SK-N-SH treated with all-trans-retinoic acid at 6 μM for 48 hours (cell line): ENCODE results near the gene CPAMD8.

ENCODE experiments used
- ATAC-seq: fragments of 200-7000 bp; cut with Tn5 transposase; 3 replicates; pipeline ENCODE4 v1.9.1; 2020; ENCODE audit warnings: mild to moderate bottlenecking, moderate library complexity
- ARNTL ChIP-seq: fragments of 450-650 bp; formaldehyde crosslinking; IDR thresholded peaks from 2 replicates; pipeline ENCODE4 v1.5.0; 2020; ENCODE audit warnings: low read depth, mild to moderate bottlenecking, moderate library complexity, borderline replicate concordance
- BACH2 ChIP-seq: fragments of 250-450 bp; sonication (Bioruptor Pico); IDR thresholded peaks from 2 replicates; pipeline ENCODE4 v1.9.0; 2021; ENCODE audit warnings: mild to moderate bottlenecking, borderline replicate concordance
- CREB5 ChIP-seq: fragments of 250-450 bp; sonication (Bioruptor Pico); IDR thresholded peaks from 2 replicates; pipeline ENCODE4 v1.5.1; 2020; ENCODE audit warnings: low read depth, mild to moderate bottlenecking, moderate library complexity
- CSDC2 ChIP-seq: fragments of 250-450 bp; sonication (Bioruptor Pico); IDR thresholded peaks from 2 replicates; pipeline ENCODE4 v1.5.0; 2020; ENCODE audit warnings: mild to moderate bottlenecking, moderate library complexity
- ESRRG ChIP-seq: fragments of 250-450 bp; sonication (Bioruptor Pico); IDR thresholded peaks from 2 replicates; pipeline ENCODE4 v1.6.1; 2021; ENCODE audit warnings: mild to moderate bottlenecking
- GLIS3 ChIP-seq: fragments of 250-450 bp; sonication (Bioruptor Pico); IDR thresholded peaks from 2 replicates; pipeline ENCODE4 v1.5.0; 2020; ENCODE audit warnings: mild to moderate bottlenecking, moderate library complexity
- ISL1 ChIP-seq: fragments of 250-450 bp; sonication (Bioruptor Pico); IDR thresholded peaks from 2 replicates; pipeline ENCODE4 v2.1.2; 2022; ENCODE audit warnings: mild to moderate bottlenecking, moderate library complexity
- OSR1 ChIP-seq: fragments of 250-450 bp; sonication (Bioruptor Pico); IDR thresholded peaks from 2 replicates; pipeline ENCODE4 v1.8.0; 2022; ENCODE audit warnings: moderate library complexity, mild to moderate bottlenecking, inconsistent platforms
- PATZ1 ChIP-seq: fragments of 250-450 bp; sonication (Bioruptor Pico); IDR thresholded peaks from 2 replicates; pipeline ENCODE4 v1.8.0; 2020; ENCODE audit warnings: mild to moderate bottlenecking, moderate library complexity, borderline replicate concordance
- POU6F1 ChIP-seq: fragments of 250-450 bp; sonication (Bioruptor Pico); IDR thresholded peaks from 2 replicates; pipeline ENCODE4 v1.8.0; 2021; ENCODE audit warnings: low read depth, mild to moderate bottlenecking, moderate library complexity, borderline replicate concordance
- PPARA ChIP-seq: fragments of 250-450 bp; sonication (Bioruptor Pico); IDR thresholded peaks from 2 replicates; pipeline ENCODE4 v1.5.0; 2020; ENCODE audit warnings: mild to moderate bottlenecking, borderline replicate concordance
- RARB ChIP-seq: fragments of 250-450 bp; sonication (Bioruptor Pico); IDR thresholded peaks from 2 replicates; pipeline ENCODE4 v1.8.0; 2021; ENCODE audit warnings: mild to moderate bottlenecking, moderate library complexity
- SNAI2 ChIP-seq: fragments of 250-450 bp; sonication (Bioruptor Pico); IDR thresholded peaks from 2 replicates; pipeline ENCODE4 v1.5.0; 2020; ENCODE audit warnings: mild to moderate bottlenecking, moderate library complexity
- TCF4 ChIP-seq: fragments of 250-450 bp; sonication (Bioruptor Pico); IDR thresholded peaks from 2 replicates; pipeline ENCODE4 v1.8.0; 2021; ENCODE audit warnings: mild to moderate bottlenecking, moderate library complexity, borderline replicate concordance
- ZFP3 ChIP-seq: fragments of 250-450 bp; sonication (Bioruptor Pico); IDR thresholded peaks from 2 replicates; pipeline ENCODE4 v1.5.0; 2020; ENCODE audit warnings: mild to moderate bottlenecking, moderate library complexity
- ZFP30 ChIP-seq: fragments of 450-650 bp; formaldehyde crosslinking; IDR thresholded peaks from 2 replicates; pipeline ENCODE4 v1.5.0; 2022; ENCODE audit warnings: mild to moderate bottlenecking, moderate library complexity
- ZNF70 ChIP-seq: fragments of 450-650 bp; formaldehyde crosslinking; IDR thresholded peaks from 2 replicates; pipeline ENCODE4 v1.5.0; 2020; ENCODE audit warnings: mild to moderate bottlenecking, moderate library complexity
- ZNF8 ChIP-seq: fragments of 450-650 bp; formaldehyde crosslinking; IDR thresholded peaks from 2 replicates; pipeline ENCODE4 v1.5.0; 2020; ENCODE audit warnings: mild to moderate bottlenecking, moderate library complexity
- TF ChIP-seq, protein P1 (sequence below): fragments of 250-450 bp; sonication (Bioruptor Pico); IDR thresholded peaks from 2 replicates; pipeline ENCODE4 v1.5.1; 2021; ENCODE audit warnings: mild to moderate bottlenecking, moderate library complexity
- TF ChIP-seq, protein P2 (sequence below): fragments of 250-450 bp; sonication (Bioruptor Pico); IDR thresholded peaks from 2 replicates; pipeline ENCODE4 v1.5.0; 2020; ENCODE audit warnings: mild to moderate bottlenecking, moderate library complexity

The CPAMD8 gene

GRCh38 chr19:16915135-16915534 lies 111.5 kb downstream of the CPAMD8 start:
- no peak for ATAC-seq
- TF ChIP-seq ZFP3 (CRISPR knock-in tag) (no peak), POU6F1 (no peak), ZNF8 (CRISPR knock-in tag) (no peak), SNAI2 (CRISPR knock-in tag) (no peak), OSR1 (no peak), GLIS3 (CRISPR knock-in tag) (no peak), RARB (CRISPR knock-in tag) (no peak), CSDC2 (CRISPR knock-in tag) (no peak)

GRCh38 chr19:16914421-16914820 lies 112.2 kb downstream of the CPAMD8 start:
- ATAC-seq: no peak

GRCh38 chr19:16912780-16913179 lies 113.8 kb downstream of the CPAMD8 start:
- TF ChIP-seq PPARA (CRISPR knock-in tag): no peak
- no peak for TF ChIP-seq PATZ1 (CRISPR knock-in tag)
- no peak for TF ChIP-seq ISL1
- no peak for TF ChIP-seq ZNF70 (CRISPR knock-in tag)
- no peak for TF ChIP-seq RARB (CRISPR knock-in tag)
- TF ChIP-seq, protein P1, sequence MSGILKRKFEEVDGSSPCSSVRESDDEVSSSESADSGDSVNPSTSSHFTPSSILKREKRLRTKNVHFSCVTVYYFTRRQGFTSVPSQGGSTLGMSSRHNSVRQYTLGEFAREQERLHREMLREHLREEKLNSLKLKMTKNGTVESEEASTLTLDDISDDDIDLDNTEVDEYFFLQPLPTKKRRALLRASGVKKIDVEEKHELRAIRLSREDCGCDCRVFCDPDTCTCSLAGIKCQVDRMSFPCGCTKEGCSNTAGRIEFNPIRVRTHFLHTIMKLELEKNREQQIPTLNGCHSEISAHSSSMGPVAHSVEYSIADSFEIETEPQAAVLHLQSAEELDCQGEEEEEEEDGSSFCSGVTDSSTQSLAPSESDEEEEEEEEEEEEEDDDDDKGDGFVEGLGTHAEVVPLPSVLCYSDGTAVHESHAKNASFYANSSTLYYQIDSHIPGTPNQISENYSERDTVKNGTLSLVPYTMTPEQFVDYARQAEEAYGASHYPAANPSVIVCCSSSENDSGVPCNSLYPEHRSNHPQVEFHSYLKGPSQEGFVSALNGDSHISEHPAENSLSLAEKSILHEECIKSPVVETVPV: no peak
- no peak for TF ChIP-seq CREB5
- no peak for ATAC-seq

More at GRCh38 chr19:16914421-16914820, 112.2 kb downstream of the CPAMD8 start:
- TF ChIP-seq PATZ1 (CRISPR knock-in tag): no peak
- no peak for TF ChIP-seq ESRRG (CRISPR knock-in tag)
- no peak for TF ChIP-seq ZFP30 (CRISPR knock-in tag)
- no peak for TF ChIP-seq ZNF8 (CRISPR knock-in tag)
- no peak for TF ChIP-seq CSDC2 (CRISPR knock-in tag)
- TF ChIP-seq, protein P2, sequence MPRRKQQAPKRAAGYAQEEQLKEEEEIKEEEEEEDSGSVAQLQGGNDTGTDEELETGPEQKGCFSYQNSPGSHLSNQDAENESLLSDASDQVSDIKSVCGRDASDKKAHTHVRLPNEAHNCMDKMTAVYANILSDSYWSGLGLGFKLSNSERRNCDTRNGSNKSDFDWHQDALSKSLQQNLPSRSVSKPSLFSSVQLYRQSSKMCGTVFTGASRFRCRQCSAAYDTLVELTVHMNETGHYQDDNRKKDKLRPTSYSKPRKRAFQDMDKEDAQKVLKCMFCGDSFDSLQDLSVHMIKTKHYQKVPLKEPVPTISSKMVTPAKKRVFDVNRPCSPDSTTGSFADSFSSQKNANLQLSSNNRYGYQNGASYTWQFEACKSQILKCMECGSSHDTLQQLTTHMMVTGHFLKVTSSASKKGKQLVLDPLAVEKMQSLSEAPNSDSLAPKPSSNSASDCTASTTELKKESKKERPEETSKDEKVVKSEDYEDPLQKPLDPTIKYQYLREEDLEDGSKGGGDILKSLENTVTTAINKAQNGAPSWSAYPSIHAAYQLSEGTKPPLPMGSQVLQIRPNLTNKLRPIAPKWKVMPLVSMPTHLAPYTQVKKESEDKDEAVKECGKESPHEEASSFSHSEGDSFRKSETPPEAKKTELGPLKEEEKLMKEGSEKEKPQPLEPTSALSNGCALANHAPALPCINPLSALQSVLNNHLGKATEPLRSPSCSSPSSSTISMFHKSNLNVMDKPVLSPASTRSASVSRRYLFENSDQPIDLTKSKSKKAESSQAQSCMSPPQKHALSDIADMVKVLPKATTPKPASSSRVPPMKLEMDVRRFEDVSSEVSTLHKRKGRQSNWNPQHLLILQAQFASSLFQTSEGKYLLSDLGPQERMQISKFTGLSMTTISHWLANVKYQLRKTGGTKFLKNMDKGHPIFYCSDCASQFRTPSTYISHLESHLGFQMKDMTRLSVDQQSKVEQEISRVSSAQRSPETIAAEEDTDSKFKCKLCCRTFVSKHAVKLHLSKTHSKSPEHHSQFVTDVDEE (CRISPR knock-in tag): no peak
- no peak for TF ChIP-seq BACH2
- TF ChIP-seq SNAI2 (CRISPR knock-in tag): no peak
- TF ChIP-seq TCF4 (CRISPR knock-in tag): no peak
- no peak for TF ChIP-seq ARNTL (CRISPR knock-in tag)
- no peak for TF ChIP-seq CREB5
- no peak for TF ChIP-seq ISL1
